OCI-LY7 (cell line): ENCODE results near the gene GRIA1. TPM values are rescaled to one million over a fixed set of nuclear protein-coding genes. Genes with fewer than 3 reads are reported as not detected.

Experiments used
- BruUV-seq: library from RNA; stranded (reverse); fragments of 400-500 nt; replicated peaks from 2 replicates; lab custom pipeline; 2021; lab: Mats Ljungman, UMichigan
- CTCF ChIA-PET: fragments of 300-600 bp; sonication (Branson Sonifier 250); formaldehyde crosslinking; loops from one replicate; lab custom pipeline; 2022; ENCODE audit warnings: antibody characterized with exemption; ENCODE audit not compliant: unreplicated experiment; lab: Charles Lee
- POLR2A ChIA-PET: fragments of 300-600 bp; sonication (Branson Sonifier 250); formaldehyde crosslinking; loops from one replicate; lab custom pipeline; 2022; ENCODE audit warnings: antibody characterized with exemption; lab: Charles Lee
- DNase-seq: peaks from one replicate; pipeline ENCODE4 v3.0.0-alpha.2; 2015; ENCODE audit warnings: low spot score
- H2AFZ ChIP-seq: fragments of 200-600 bp; sonication (generic), shearing (Covaris generic); 2 replicates; pipeline ENCODE4 v1.6.1; 2014; ENCODE audit warnings: mild to moderate bottlenecking, antibody characterized with exemption, low read length, moderate library complexity
- H3K27ac ChIP-seq: fragments of 200-600 bp; sonication (generic); 2 replicates; pipeline ENCODE4 v1.5.1; 2014; ENCODE audit warnings: mixed run types, low read depth, mild to moderate bottlenecking, moderate library complexity, low read length, inconsistent platforms; ENCODE audit not compliant: poor library complexity, severe bottlenecking
- H3K36me3 ChIP-seq: fragments of 200-600 bp; sonication (generic); 2 replicates; pipeline ENCODE4 v1.6.1; 2014; ENCODE audit warnings: mild to moderate bottlenecking, antibody characterized with exemption, low read length, moderate library complexity, mixed read lengths; ENCODE audit not compliant: insufficient read depth
- H3K4me1 ChIP-seq: fragments of 200-600 bp; sonication (generic); 2 replicates; pipeline ENCODE4 v1.5.1; 2014; ENCODE audit warnings: mild to moderate bottlenecking, low read length; ENCODE audit not compliant: insufficient read depth, poor library complexity, severe bottlenecking
- H3K4me2 ChIP-seq: fragments of 200-600 bp; sonication (generic); 2 replicates; pipeline ENCODE4 v1.6.1; 2014; ENCODE audit warnings: mild to moderate bottlenecking, low read length
- H3K4me3 ChIP-seq: fragments of 200-600 bp; sonication (generic); 2 replicates; pipeline ENCODE4 v1.5.1; 2014; ENCODE audit warnings: mild to moderate bottlenecking, low read depth, low read length; ENCODE audit not compliant: poor library complexity, severe bottlenecking
- H3K79me2 ChIP-seq: fragments of 200-600 bp; sonication (generic); 2 replicates; pipeline ENCODE4 v1.6.1; 2016; ENCODE audit warnings: low read depth, mild to moderate bottlenecking, low read length, moderate library complexity, mixed read lengths; ENCODE audit not compliant: insufficient read depth
- H3K9me2 ChIP-seq: fragments of 200-600 bp; sonication (generic); 2 replicates; pipeline ENCODE4 v1.6.1; 2016; ENCODE audit warnings: mild to moderate bottlenecking, low read length, mixed read lengths; ENCODE audit not compliant: insufficient read depth
- H3K9me3 ChIP-seq: fragments of 200-600 bp; sonication (generic); 2 replicates; pipeline ENCODE4 v1.6.1; 2014; ENCODE audit warnings: mild to moderate bottlenecking, mixed run types, low read length, mixed read lengths
- H4K20me1 ChIP-seq: fragments of 200-600 bp; sonication (generic); 2 replicates; pipeline ENCODE4 v1.6.1; 2014; ENCODE audit warnings: mild to moderate bottlenecking, antibody characterized with exemption, low read length, moderate library complexity, mixed read lengths; ENCODE audit not compliant: insufficient read depth
- EZH2phosphoT487 ChIP-seq: fragments of 200-600 bp; sonication (generic); IDR thresholded peaks from 2 replicates; pipeline ENCODE4 v1.6.1; 2018; ENCODE audit warnings: low read depth, borderline replicate concordance, mild to moderate bottlenecking, mixed run types, antibody characterized with exemption, low read length, moderate library complexity, mixed read lengths
- intact Hi-C: fragments of 100-400 bp; cut with micrococcal nuclease; formaldehyde crosslinking; loops from one replicate; pipeline ENCODE4 v1.10.0; 2022; ENCODE audit not compliant: unreplicated experiment
- total RNA-seq, 2 experiments: library from RNA; depleted of rRNA in 1 of 2; stranded (reverse); fragments of >200 nt in 1 of 2; shearing (Covaris generic) in 1 of 2; gene quantifications; 2 replicates each; pipeline ENCODE4 v1.2.3, GENCODE V29; 2014 to 2022
- TF ChIP-seq, protein P1 (sequence below): fragments of 200-600 bp; sonication (generic); conservative IDR thresholded peaks from 2 replicates; pipeline ENCODE4 v1.5.1; 2014; ENCODE audit warnings: mild to moderate bottlenecking, antibody characterized with exemption, low read length, moderate library complexity, mixed read lengths

Gene GRIA1
- total RNA-seq, 2 experiments from 2014 or later, result not detected

DNA sequence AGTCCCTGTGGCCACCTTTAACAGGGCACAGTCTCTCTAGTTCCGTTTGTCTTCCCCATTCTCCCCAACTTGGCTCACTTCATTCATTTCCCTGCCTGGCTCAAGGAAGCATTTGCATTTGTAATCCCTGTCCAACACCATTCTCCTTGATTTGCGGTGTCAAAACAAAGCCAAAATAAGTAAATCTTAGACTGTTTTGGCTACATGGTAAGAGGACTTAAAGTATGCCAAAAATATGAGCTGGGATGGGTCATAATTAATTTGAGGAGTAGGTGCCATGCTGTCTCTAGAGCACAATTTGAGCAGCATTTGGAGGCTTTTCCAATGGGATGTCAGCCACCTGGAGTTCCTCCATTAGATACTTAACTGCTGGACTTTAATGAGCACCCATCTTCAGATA is 3.7 kb upstream of the GRIA1 start:
- BruUV-seq, result no TSS peak
- no peak for DNase-seq
- no peak overlapping the region for H3K27ac ChIP-seq
- no peaks in the 10 kb centered on the region for H3K4me1 ChIP-seq
- TF ChIP-seq, protein P1, sequence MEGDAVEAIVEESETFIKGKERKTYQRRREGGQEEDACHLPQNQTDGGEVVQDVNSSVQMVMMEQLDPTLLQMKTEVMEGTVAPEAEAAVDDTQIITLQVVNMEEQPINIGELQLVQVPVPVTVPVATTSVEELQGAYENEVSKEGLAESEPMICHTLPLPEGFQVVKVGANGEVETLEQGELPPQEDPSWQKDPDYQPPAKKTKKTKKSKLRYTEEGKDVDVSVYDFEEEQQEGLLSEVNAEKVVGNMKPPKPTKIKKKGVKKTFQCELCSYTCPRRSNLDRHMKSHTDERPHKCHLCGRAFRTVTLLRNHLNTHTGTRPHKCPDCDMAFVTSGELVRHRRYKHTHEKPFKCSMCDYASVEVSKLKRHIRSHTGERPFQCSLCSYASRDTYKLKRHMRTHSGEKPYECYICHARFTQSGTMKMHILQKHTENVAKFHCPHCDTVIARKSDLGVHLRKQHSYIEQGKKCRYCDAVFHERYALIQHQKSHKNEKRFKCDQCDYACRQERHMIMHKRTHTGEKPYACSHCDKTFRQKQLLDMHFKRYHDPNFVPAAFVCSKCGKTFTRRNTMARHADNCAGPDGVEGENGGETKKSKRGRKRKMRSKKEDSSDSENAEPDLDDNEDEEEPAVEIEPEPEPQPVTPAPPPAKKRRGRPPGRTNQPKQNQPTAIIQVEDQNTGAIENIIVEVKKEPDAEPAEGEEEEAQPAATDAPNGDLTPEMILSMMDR, result no peak
- TF ChIP-seq EZH2phosphoT487, result no peak
- H2AFZ ChIP-seq, result no peak overlapping the region
- intact Hi-C loops, result no loop called here
- no peak overlapping the region for H3K4me2 ChIP-seq
- CTCF ChIA-PET, result no interaction called here
- H3K36me3 ChIP-seq, result no peaks in the 10 kb centered on the region
- POLR2A ChIA-PET, result no interaction called here
- no peaks in the 10 kb centered on the region for H4K20me1 ChIP-seq
- H3K79me2 ChIP-seq, result no peaks in the 10 kb centered on the region
- no peaks in the 10 kb centered on the region for H3K9me2 ChIP-seq
- no peaks in the 10 kb centered on the region for H3K9me3 ChIP-seq
- H3K4me3 ChIP-seq, result no peak overlapping the region

DNA sequence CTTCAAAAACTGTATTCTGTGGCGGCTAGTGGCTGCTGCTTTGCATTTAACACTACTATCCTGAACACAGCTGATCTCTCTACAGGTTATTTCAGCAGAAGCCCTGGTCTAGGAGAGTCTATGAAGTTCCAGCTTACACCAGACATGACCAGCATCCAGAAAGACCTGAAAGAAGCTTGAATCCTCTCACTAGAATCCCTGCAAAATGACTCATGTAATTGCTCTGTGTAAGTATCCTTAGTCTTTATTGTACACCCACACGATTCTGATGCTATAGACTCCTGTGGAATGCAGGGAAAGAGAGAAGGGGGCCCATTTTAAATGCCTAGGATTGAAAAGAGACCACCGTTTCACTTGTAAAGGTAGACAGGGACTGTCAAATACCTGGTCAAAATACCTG is 859 bp upstream of the GRIA1 start:
- BruUV-seq, result no TSS peak
- no peaks in the 10 kb centered on the region for H3K79me2 ChIP-seq
- H3K9me3 ChIP-seq, result no peaks in the 10 kb centered on the region
- intact Hi-C loops, result loop anchor here (10.0 kb wide), 1 partner anchor 335 kb away; no protein-coding TSS in a partner anchor
- H3K9me2 ChIP-seq, result no peaks in the 10 kb centered on the region
- no peak overlapping the region for H2AFZ ChIP-seq
- H3K4me2 ChIP-seq, result no peak overlapping the region
- no peak for TF ChIP-seq EZH2phosphoT487
- POLR2A ChIA-PET, result interaction anchor here (0.6 to 1.9 kb wide), 3 partner anchors 10 to 431 kb away, joined by 3 to 6 read pairs (median 4); no protein-coding TSS in a partner anchor
- DNase-seq, result no peak
- no peak overlapping the region for H3K4me3 ChIP-seq
- CTCF ChIA-PET, result no interaction called here
- H3K36me3 ChIP-seq, result no peaks in the 10 kb centered on the region
- no peaks in the 10 kb centered on the region for H4K20me1 ChIP-seq
- H3K4me1 ChIP-seq, result no peaks in the 10 kb centered on the region
- no peak overlapping the region for H3K27ac ChIP-seq

DNA sequence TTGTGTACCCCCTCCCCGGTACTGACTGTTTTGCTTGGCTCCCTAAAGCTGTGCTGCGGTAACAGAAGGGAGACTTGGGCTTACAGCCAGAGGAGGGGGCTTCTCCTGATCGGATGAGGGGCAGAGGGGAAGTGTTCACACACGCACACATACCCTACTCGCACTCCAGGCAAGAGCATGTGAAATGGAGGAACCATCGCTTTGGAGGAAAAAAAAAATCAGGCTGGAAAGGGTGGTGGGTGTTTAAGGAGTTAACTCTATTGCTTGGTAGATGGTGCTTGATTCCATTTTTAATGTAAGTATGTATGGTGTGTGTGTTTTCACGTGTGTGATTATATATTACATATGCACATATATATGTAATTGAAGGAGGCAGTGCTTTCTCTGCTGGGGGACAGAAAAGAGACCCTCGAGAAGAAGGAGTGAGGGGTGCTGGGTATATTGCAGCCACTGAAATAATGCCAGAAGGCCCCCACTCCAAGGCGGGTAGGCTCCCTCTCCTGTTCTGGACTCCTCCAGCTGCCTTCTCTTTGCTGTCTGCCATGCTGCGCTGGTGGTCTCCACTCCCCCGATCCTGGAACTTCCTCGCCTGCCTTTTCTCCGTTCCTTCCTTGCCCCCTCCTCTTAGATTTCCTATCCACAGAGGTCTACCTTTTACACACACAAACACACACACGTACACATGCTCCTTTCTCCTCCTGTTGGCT is 721 bp downstream of the GRIA1 start:
- Histone ChIP-seq H2AFZ (no peak overlapping the region), H3K27ac (no peak overlapping the region), H3K4me2 (no peak overlapping the region), H3K79me2 (no peaks in the 10 kb centered on the region), H3K4me3 (no peak overlapping the region), H3K36me3 (no peaks in the 10 kb centered on the region), H4K20me1 (no peaks in the 10 kb centered on the region), H3K4me1 (no peaks in the 10 kb centered on the region), H3K9me3 (no peaks in the 10 kb centered on the region), H3K9me2 (no peaks in the 10 kb centered on the region)
- TF ChIP-seq EZH2phosphoT487, result no peak
- TF ChIP-seq, protein P1, result no peak
- ChIA-PET CTCF (no interaction called here), POLR2A (interaction anchor here (0.5 kb wide), 1 partner anchor 117 kb away, joined by 3 read pairs; no protein-coding TSS in a partner anchor)
- intact Hi-C loops, result loop anchor here (10.0 kb wide), 1 partner anchor 334 kb away; no protein-coding TSS in a partner anchor
- BruUV-seq, result no TSS peak
- no peak for DNase-seq
